IMR-90 (cell line): ENCODE results near the gene ARX. TPM values are rescaled to one million over a fixed set of nuclear protein-coding genes. Genes with fewer than 3 reads are reported as not detected.

Source experiments
- ATAC-seq: fragments of 200-7000 bp; cut with Tn5 transposase; 2 replicates; pipeline ENCODE4 v1.9.1; 2020; ENCODE audit warnings: low read depth, mild to moderate bottlenecking, moderate library complexity
- BruUV-seq: library from RNA; stranded (reverse); fragments of 400-500 nt; replicated peaks from 2 replicates; lab custom pipeline; 2021; lab: Mats Ljungman, UMichigan
- CTCF ChIA-PET: fragments of 300-600 bp; formaldehyde crosslinking; extraction: SDS; loops from one replicate; lab custom pipeline; 2021; ENCODE audit warnings: antibody characterized with exemption; lab: Yijun Ruan, JAX
- POLR2A ChIA-PET: fragments of 300-600 bp; sonication (Branson Sonifier 250); formaldehyde crosslinking; loops from one replicate; lab custom pipeline; 2022; ENCODE audit warnings: antibody characterized with exemption; ENCODE audit not compliant: unreplicated experiment; lab: Charles Lee
- DNase-seq: peaks from one replicate; pipeline ENCODE4 v3.0.0; 2013
- H2AFZ ChIP-seq: replicated peaks from 2 replicates; pipeline ENCODE3; 2013; ENCODE audit warnings: low read length, mild to moderate bottlenecking; ENCODE audit not compliant: poor library complexity
- H2AK5ac ChIP-seq: 2 replicates; pipeline ENCODE4 v1.6.1; 2013; ENCODE audit warnings: low read depth, low read length, inconsistent platforms
- H2AK9ac ChIP-seq: replicated peaks from 2 replicates; pipeline ENCODE3; 2013; ENCODE audit warnings: mild to moderate bottlenecking, low read depth, low read length, moderate library complexity; ENCODE audit not compliant: poor library complexity
- H2BK120ac ChIP-seq: 2 replicates; pipeline ENCODE4 v1.6.1; 2013; ENCODE audit warnings: low read depth, low read length, inconsistent platforms
- H2BK15ac ChIP-seq: 3 replicates; pipeline ENCODE4 v1.6.1; 2013; ENCODE audit warnings: low read depth, low read length, inconsistent platforms
- H2BK20ac ChIP-seq: 2 replicates; pipeline ENCODE4 v1.6.1; 2013; ENCODE audit warnings: low read depth, mild to moderate bottlenecking, inconsistent platforms, low read length, moderate library complexity
- H2BK5ac ChIP-seq: 2 replicates; pipeline ENCODE4 v1.6.1; 2013; ENCODE audit warnings: mild to moderate bottlenecking, low read depth, low read length, inconsistent platforms; ENCODE audit not compliant: poor library complexity, severe bottlenecking
- H3K14ac ChIP-seq: replicated peaks from 2 replicates; pipeline ENCODE4 v1.6.1; 2013; ENCODE audit warnings: low read depth, low read length, inconsistent platforms
- H3K18ac ChIP-seq: 2 replicates; pipeline ENCODE4 v1.6.1; 2013; ENCODE audit warnings: low read depth, low read length, control low read depth
- H3K23ac ChIP-seq: 2 replicates; pipeline ENCODE4 v1.6.1; 2013; ENCODE audit warnings: low read depth, low read length, inconsistent platforms
- H3K27ac ChIP-seq: 2 replicates; pipeline ENCODE4 v1.5.1; 2013; ENCODE audit warnings: mild to moderate bottlenecking, control low read depth, low read length; ENCODE audit not compliant: insufficient read depth
- H3K27me3 ChIP-seq: 2 replicates; pipeline ENCODE4 v1.6.1; 2013; ENCODE audit warnings: low read length; ENCODE audit not compliant: control insufficient read depth, insufficient read depth
- H3K36me3 ChIP-seq: 2 replicates; pipeline ENCODE4 v1.6.1; 2013; ENCODE audit warnings: low read length, mixed read lengths; ENCODE audit not compliant: control insufficient read depth, insufficient read depth
- H3K4ac ChIP-seq: 2 replicates; pipeline ENCODE4 v1.6.1; 2013; ENCODE audit warnings: low read depth, low read length, inconsistent platforms
- H3K4me1 ChIP-seq: 2 replicates; pipeline ENCODE4 v1.6.1; 2013; ENCODE audit warnings: low read length, mixed read lengths; ENCODE audit not compliant: control insufficient read depth, insufficient read depth
- H3K4me2 ChIP-seq: 2 replicates; pipeline ENCODE4 v1.6.1; 2013; ENCODE audit warnings: low read depth, mild to moderate bottlenecking, control low read depth, low read length, moderate library complexity
- H3K4me3 ChIP-seq: 2 replicates; pipeline ENCODE4 v1.5.1; 2013; ENCODE audit warnings: low read depth, mild to moderate bottlenecking, control low read depth, low read length, moderate library complexity; ENCODE audit not compliant: insufficient read depth
- H3K56ac ChIP-seq: 2 replicates; pipeline ENCODE4 v1.6.1; 2013; ENCODE audit warnings: low read length, inconsistent platforms; ENCODE audit not compliant: insufficient read depth; ENCODE audit errors: extremely low read depth
- H3K79me1 ChIP-seq, 2 experiments: 2 replicates each; pipeline ENCODE4 v1.6.1; 2013; ENCODE audit warnings: low read length in 2 of 2, inconsistent platforms in 1 of 2, low read depth in 1 of 2
- H3K9ac ChIP-seq: 2 replicates; pipeline ENCODE4 v1.6.1; 2013; ENCODE audit warnings: low read depth, low read length, control low read depth
- H3K9me1 ChIP-seq: 2 replicates; pipeline ENCODE4 v1.6.1; 2013; ENCODE audit warnings: low read length, inconsistent platforms; ENCODE audit not compliant: insufficient read depth
- H3K9me3 ChIP-seq: 2 replicates; pipeline ENCODE4 v1.6.1; 2013; ENCODE audit warnings: low read length; ENCODE audit not compliant: control insufficient read depth, insufficient read depth
- H4K20me1 ChIP-seq: 2 replicates; pipeline ENCODE4 v1.6.1; 2013; ENCODE audit warnings: low read length, inconsistent platforms; ENCODE audit not compliant: insufficient read depth
- H4K5ac ChIP-seq: 2 replicates; pipeline ENCODE4 v1.6.1; 2013; ENCODE audit warnings: mild to moderate bottlenecking, low read depth, low read length, control low read depth
- H4K8ac ChIP-seq, 2 experiments: 2 replicates each; pipeline ENCODE4 v1.6.1; 2013; ENCODE audit warnings: low read depth in 2 of 2, low read length in 2 of 2, control low read depth in 1 of 2, inconsistent platforms in 1 of 2
- H4K91ac ChIP-seq: 2 replicates; pipeline ENCODE4 v1.6.1; 2013; ENCODE audit warnings: low read depth, low read length, inconsistent platforms; ENCODE audit not compliant: insufficient read depth
- FOS ChIP-seq: fragments of 150-350 bp; IDR thresholded peaks from 2 replicates; pipeline ENCODE4 v1.6.1; 2016; ENCODE audit warnings: low read depth, low read length
- MAZ ChIP-seq: IDR thresholded peaks from 2 replicates; pipeline ENCODE4 v1.6.1; 2012; ENCODE audit warnings: low read depth, mild to moderate bottlenecking, low read length, improper control_type of control experiment, moderate library complexity, borderline replicate concordance
- MXI1 ChIP-seq: IDR thresholded peaks from 2 replicates; pipeline ENCODE4 v1.6.1; 2012; ENCODE audit warnings: low read depth, mild to moderate bottlenecking, low read length, moderate library complexity, borderline replicate concordance
- WGBS, 2 experiments: methylation state at CpG; one replicate each; pipeline versions ENCODE4 v1.1.5 to v1.1.7; 2013; ENCODE audit warnings: missing lambda C conversion rate in 2 of 2; ENCODE audit not compliant: insufficient read length in 1 of 2; ENCODE audit errors: extremely low coverage in 2 of 2; 5-methylcytosine and 5-hydroxymethylcytosine counted together
- dilution Hi-C: fragments of 300-500 bp; cut with HindIII; formaldehyde crosslinking; loops from one replicate; pipeline ENCODE4 v1.14.3; 2018; ENCODE audit warnings: low sequenced_read_pairs; ENCODE audit not compliant: unreplicated experiment
- in situ Hi-C: fragments of 300-500 bp; cut with MboI; formaldehyde crosslinking; loops from 3 replicates; pipeline ENCODE4 v1.14.3; 2019; ENCODE audit warnings: low sequenced_read_pairs, inconsistent platforms, mixed read lengths
- intact Hi-C: fragments of 100-400 bp; cut with micrococcal nuclease; formaldehyde crosslinking; loops from 2 replicates; pipeline ENCODE4 v1.10.0; 2022
- polyA plus RNA-seq, 3 experiments: library from polyadenylated mRNA; depleted of rRNA; stranded (reverse); fragments of >200 nt; gene quantifications; 2 replicates each; pipeline ENCODE4 v1.2.3, GENCODE V29; 2012; ENCODE audit warnings: low replicate concordance in 1 of 3
- total RNA-seq: library from RNA; depleted of rRNA; stranded (reverse); fragments of >200 nt; gene quantifications from 2 replicates; pipeline ENCODE4 v1.2.3, GENCODE V29; 2012

Gene ARX
- total and polyA plus RNA-seq, 2 of the 4 experiments (the other 2 are of a cell fraction): not detected

DNA sequence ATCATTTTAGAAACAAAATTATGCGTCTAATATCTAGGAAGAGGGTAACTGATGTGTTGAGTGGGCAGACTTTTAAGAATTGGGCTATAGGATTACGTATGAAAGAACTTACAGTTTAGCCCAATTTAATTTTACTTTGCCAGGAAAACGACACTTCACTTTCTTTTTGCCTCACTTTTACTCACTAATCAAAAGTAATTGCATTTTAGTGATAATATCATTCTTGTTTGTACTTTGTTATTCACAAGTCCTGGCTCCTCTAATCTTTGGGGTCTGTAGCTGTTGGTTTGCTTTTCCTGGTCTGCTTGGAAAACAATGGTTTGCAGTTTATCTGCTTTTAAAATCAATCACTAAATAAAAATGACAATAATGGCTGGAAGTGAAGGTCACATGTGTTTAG is 2.9 kb upstream of the ARX start:
- H4K91ac ChIP-seq: no peak overlapping the region

More for the DNA sequence above, 2.9 kb upstream of the ARX start:
- no peak overlapping the region for H3K4me3 ChIP-seq
- no peak overlapping the region for H4K8ac ChIP-seq
- dilution Hi-C loops: no loop called here
- no TSS peak for BruUV-seq
- H2AFZ ChIP-seq: no peak overlapping the region
- H3K23ac ChIP-seq: no peak overlapping the region
- WGBS, 2 experiments: no CpG with 5 or more reads among the region's 3 CpGs
- intact Hi-C loops: no loop called here
- in situ Hi-C loops: no loop called here
- H3K4me1 ChIP-seq: no peaks in the 10 kb centered on the region; the same call in 1 of the 2 replicates
- ATAC-seq (no peak), DNase-seq (no peak)
- no peak overlapping the region for H3K27ac ChIP-seq
- no peak overlapping the region for H2AK5ac ChIP-seq
- no peak for TF ChIP-seq MAZ
- no peak for TF ChIP-seq FOS
- TF ChIP-seq MXI1: no peak
- no peak overlapping the region for H2BK15ac ChIP-seq
- H3K9ac ChIP-seq: no peak overlapping the region
- no peak overlapping the region for H3K4ac ChIP-seq
- peaks cover 12% of the 10 kb centered on the region; the same call in 1 of the 2 replicates for H3K9me3 ChIP-seq
- no peaks in the 10 kb centered on the region; the same call in 1 of the 2 replicates for H4K20me1 ChIP-seq
- H2AK9ac ChIP-seq: no peak overlapping the region
- no peak overlapping the region for H3K14ac ChIP-seq
- POLR2A ChIA-PET: no interaction called here
- CTCF ChIA-PET: no interaction called here
- no peak overlapping the region for H2BK120ac ChIP-seq
- H3K18ac ChIP-seq: no peak overlapping the region
- H4K5ac ChIP-seq: no peak overlapping the region
- no peaks in the 10 kb centered on the region for H3K9me1 ChIP-seq
- no peaks in the 10 kb centered on the region for H3K36me3 ChIP-seq
- no peaks in the 10 kb centered on the region for H3K79me1 ChIP-seq
- no peak overlapping the region for H2BK20ac ChIP-seq
- no peak overlapping the region for H3K56ac ChIP-seq
- H2BK5ac ChIP-seq: no peak overlapping the region
- H3K27me3 ChIP-seq: peaks cover 88% of the 10 kb centered on the region
- no peak overlapping the region for H3K4me2 ChIP-seq
